Measurements from ENCODE around the gene TKFC. TPM values are rescaled to one million over a fixed set of nuclear protein-coding genes. Genes with fewer than 3 reads are reported as not detected.

TKFC gene
- total and polyA plus RNA-seq, 2 donors from 2014 or later: 64.6 to 107 TPM

DNA sequence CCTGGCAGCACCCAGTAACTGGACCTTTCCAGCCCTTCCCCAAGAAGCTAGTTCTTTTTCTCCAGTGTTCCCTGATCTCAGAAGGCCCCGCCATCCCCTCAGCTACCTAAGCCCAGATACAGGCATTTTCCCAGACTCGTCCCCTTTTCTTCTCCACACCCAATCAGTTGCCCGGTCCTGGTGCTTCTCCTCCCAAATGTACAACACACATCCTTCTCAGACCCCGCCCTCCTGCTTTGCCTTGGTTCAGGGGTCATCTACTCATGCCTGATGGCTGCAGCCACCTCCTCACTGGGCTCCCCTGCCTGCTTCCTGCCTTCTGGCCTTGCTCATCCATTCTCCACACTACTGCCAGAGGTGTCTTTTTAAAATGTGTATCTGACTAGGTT lies 6.5 kb downstream of the TKFC start:
- Histone ChIP-seq H3K27ac (ENCODE audit: low read depth in 2 of 2, low read length in 2 of 2) (no peak overlapping the region), H3K9me3 (ENCODE audit: control insufficient read depth in 2 of 3, insufficient read depth in 1 of 3, low read length in 3 of 3) (no peaks in the 10 kb centered on the region), H3K4me1 (ENCODE audit: control insufficient read depth in 2 of 3, insufficient read depth in 2 of 3, low read depth in 1 of 3, low read length in 3 of 3) (peaks cover 0 to 15% (median 4%) of the 10 kb centered on the region in 3 donors), H3K36me3 (ENCODE audit: control insufficient read depth in 2 of 3, insufficient read depth in 3 of 3, low read length in 3 of 3) (peaks cover 0 to 49% (median 13%) of the 10 kb centered on the region in 3 donors), H3K27me3 (ENCODE audit: control insufficient read depth, insufficient read depth, low read length) (no peaks in the 10 kb centered on the region), H3K9ac (ENCODE audit: low read length in 3 of 3) (no peak overlapping the region), H3K4me3 (ENCODE audit: low read length in 3 of 3) (no peak overlapping the region)
- no peak for FAIRE-seq
- no peak for DNase-seq
- intact Hi-C loops (cut with DNase I): loop anchor here (5.0 kb wide), 1 partner anchor 48 kb away; no protein-coding TSS in a partner anchor
- TF ChIP-seq, protein P1, sequence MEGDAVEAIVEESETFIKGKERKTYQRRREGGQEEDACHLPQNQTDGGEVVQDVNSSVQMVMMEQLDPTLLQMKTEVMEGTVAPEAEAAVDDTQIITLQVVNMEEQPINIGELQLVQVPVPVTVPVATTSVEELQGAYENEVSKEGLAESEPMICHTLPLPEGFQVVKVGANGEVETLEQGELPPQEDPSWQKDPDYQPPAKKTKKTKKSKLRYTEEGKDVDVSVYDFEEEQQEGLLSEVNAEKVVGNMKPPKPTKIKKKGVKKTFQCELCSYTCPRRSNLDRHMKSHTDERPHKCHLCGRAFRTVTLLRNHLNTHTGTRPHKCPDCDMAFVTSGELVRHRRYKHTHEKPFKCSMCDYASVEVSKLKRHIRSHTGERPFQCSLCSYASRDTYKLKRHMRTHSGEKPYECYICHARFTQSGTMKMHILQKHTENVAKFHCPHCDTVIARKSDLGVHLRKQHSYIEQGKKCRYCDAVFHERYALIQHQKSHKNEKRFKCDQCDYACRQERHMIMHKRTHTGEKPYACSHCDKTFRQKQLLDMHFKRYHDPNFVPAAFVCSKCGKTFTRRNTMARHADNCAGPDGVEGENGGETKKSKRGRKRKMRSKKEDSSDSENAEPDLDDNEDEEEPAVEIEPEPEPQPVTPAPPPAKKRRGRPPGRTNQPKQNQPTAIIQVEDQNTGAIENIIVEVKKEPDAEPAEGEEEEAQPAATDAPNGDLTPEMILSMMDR (IDR thresholded peaks at IDR 0.05; ENCODE audit: borderline replicate concordance, extremely low read depth, insufficient read depth): no peak

DNA sequence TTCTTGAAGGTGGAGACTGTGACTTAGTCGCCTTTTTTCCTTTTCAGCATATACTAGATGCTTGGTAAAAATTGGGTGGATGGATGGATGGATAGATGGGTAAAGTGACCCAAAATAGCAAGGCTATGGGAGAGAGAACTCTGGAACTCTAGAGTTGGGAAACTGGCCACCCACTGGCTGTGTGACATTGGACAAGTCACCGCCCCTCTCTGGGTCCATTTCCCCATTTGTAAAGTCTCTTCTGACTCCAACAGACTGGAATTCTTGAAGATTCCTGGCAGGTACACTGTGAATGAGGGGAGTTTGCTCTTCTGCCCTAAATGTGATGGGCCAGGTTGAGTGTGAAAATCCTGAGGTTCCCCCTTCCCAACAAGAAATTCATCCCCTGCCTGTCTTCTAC lies 8.0 kb downstream of the TKFC start:
- TF ChIP-seq, protein P1 (IDR thresholded peaks at IDR 0.05; ENCODE audit: borderline replicate concordance, extremely low read depth, insufficient read depth): no peak
- H3K4me1 ChIP-seq (ENCODE audit: control insufficient read depth in 2 of 3, insufficient read depth in 2 of 3, low read depth in 1 of 3, low read length in 3 of 3): peaks cover 0 to 5% (median 2%) of the 10 kb centered on the region in 3 donors
- no peak for FAIRE-seq

GRCh38 chr11:61341706-61342105 lies 8.7 kb downstream of the TKFC start:
- Histone ChIP-seq H3K27me3 (ENCODE audit: control insufficient read depth, insufficient read depth, low read length) (no peaks in the 10 kb centered on the region), H3K4me3 (ENCODE audit: low read length in 3 of 3) (no peak overlapping the region), H3K9ac (ENCODE audit: low read length in 3 of 3) (no peak overlapping the region), H3K4me1 (ENCODE audit: control insufficient read depth in 2 of 3, insufficient read depth in 2 of 3, low read depth in 1 of 3, low read length in 3 of 3) (peaks cover 0 to under 1% (median 0%) of the 10 kb centered on the region in 3 donors), H3K27ac (ENCODE audit: low read depth in 2 of 2, low read length in 2 of 2) (no peak overlapping the region), H3K9me3 (ENCODE audit: control insufficient read depth in 2 of 3, insufficient read depth in 1 of 3, low read length in 3 of 3) (no peaks in the 10 kb centered on the region), H3K36me3 (ENCODE audit: control insufficient read depth in 2 of 3, insufficient read depth in 3 of 3, low read length in 3 of 3) (peaks cover 0 to 57% (median 13%) of the 10 kb centered on the region in 3 donors)
- DNase-seq (no peak), FAIRE-seq (no peak)
- TF ChIP-seq, protein P1 (IDR thresholded peaks at IDR 0.05; ENCODE audit: borderline replicate concordance, extremely low read depth, insufficient read depth): no peak
- intact Hi-C loops (cut with DNase I): no loop called here

More for the DNA sequence above, 8.0 kb downstream of the TKFC start:
- Histone ChIP-seq H3K27me3 (ENCODE audit: control insufficient read depth, insufficient read depth, low read length) (no peaks in the 10 kb centered on the region), H3K27ac (ENCODE audit: low read depth in 2 of 2, low read length in 2 of 2) (no peak overlapping the region), H3K36me3 (ENCODE audit: control insufficient read depth in 2 of 3, insufficient read depth in 3 of 3, low read length in 3 of 3) (peaks cover 0 to 57% (median 13%) of the 10 kb centered on the region in 3 donors), H3K4me3 (ENCODE audit: low read length in 3 of 3) (no peak overlapping the region), H3K9me3 (ENCODE audit: control insufficient read depth in 2 of 3, insufficient read depth in 1 of 3, low read length in 3 of 3) (no peaks in the 10 kb centered on the region), H3K9ac (ENCODE audit: low read length in 3 of 3) (no peak overlapping the region)
- intact Hi-C loops (cut with DNase I): no loop called here
- no peak for DNase-seq

Data from kidney (tissue), 14 donors.